Body of pancreas (tissue), 4 donors: ENCODE measurements around the gene CD24.

ENCODE experiments used
- POLR2A ChIP-seq, 3 donors: fragments of 450-650 bp; IDR thresholded peaks; one replicate each; pipeline ENCODE4 v1.6.1; 2016; ENCODE audit warnings: antibody characterized with exemption in 3 of 3, mild to moderate bottlenecking in 2 of 3
- TF ChIP-seq, protein P1 (sequence below), 7 experiments: fragments of 450-650 bp in 4 of 7; fragments of 200-600 bp in 3 of 7; sonication (generic) in 3 of 7; IDR thresholded peaks; one replicate each; pipeline ENCODE4 v1.5.1; 2016 to 2019; ENCODE audit warnings: antibody characterized with exemption in 7 of 7

DNA sequence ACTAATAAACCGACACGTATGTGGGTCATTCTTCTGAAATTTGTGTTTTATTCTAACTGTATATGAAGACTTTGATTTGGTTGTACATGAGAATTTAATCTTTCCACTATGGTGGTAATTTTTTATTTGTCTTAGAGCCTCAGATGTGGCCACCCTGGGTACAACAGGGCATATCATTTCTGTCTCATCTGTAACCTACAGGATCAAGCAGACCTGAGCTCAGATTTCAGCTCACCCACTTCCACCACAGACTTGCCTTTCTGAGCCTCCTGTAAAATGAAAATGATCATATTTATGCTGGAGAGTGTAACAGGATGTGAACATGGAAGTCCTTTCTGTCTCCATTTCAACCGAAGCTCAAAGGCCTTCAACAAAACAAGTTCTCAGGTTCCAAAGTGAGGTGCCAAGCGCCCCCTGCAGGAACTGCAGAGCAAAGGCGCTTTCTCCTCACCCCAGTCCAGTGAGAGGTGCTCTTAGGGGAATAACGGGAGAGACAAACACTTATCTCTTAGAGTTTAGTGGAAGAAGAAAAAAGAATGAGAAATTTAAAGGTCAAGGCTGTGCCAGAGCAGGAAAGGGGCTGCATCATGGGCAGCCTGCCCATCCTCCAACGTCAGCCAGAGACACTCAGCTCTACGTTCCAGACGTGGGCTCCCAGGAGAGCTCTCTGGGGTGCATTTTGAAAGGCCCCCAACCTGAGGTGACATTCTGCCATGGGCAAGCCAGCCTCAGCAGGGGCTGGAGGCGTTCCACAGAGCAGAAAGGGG is 23.0 kb upstream of the CD24 start:
- TF ChIP-seq, protein P1, sequence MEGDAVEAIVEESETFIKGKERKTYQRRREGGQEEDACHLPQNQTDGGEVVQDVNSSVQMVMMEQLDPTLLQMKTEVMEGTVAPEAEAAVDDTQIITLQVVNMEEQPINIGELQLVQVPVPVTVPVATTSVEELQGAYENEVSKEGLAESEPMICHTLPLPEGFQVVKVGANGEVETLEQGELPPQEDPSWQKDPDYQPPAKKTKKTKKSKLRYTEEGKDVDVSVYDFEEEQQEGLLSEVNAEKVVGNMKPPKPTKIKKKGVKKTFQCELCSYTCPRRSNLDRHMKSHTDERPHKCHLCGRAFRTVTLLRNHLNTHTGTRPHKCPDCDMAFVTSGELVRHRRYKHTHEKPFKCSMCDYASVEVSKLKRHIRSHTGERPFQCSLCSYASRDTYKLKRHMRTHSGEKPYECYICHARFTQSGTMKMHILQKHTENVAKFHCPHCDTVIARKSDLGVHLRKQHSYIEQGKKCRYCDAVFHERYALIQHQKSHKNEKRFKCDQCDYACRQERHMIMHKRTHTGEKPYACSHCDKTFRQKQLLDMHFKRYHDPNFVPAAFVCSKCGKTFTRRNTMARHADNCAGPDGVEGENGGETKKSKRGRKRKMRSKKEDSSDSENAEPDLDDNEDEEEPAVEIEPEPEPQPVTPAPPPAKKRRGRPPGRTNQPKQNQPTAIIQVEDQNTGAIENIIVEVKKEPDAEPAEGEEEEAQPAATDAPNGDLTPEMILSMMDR (IDR thresholded peaks at IDR 0.05) = peak; percentile 70 to 88 (median 80)
- TF ChIP-seq POLR2A (IDR thresholded peaks at IDR 0.05) = no peak
